Mesendoderm (in vitro differentiated cells): ENCODE measurements around the gene ALOX5.
A peak's percentile ranks its signal among the peaks of the same experiment; 100 is the strongest.

Experiments
- DNase-seq: peaks from one replicate; pipeline ENCODE4 v3.0.0; 2013
- H2AK5ac ChIP-seq: 2 replicates; pipeline ENCODE4 v1.6.1; 2013; ENCODE audit warnings: low read length, inconsistent platforms
- H2BK120ac ChIP-seq: 2 replicates; pipeline ENCODE4 v1.6.1; 2013; ENCODE audit warnings: low read depth, mild to moderate bottlenecking, low read length, moderate library complexity, mixed read lengths
- H2BK15ac ChIP-seq: replicated peaks from 2 replicates; pipeline ENCODE4 v1.6.1; 2013; ENCODE audit warnings: low read depth, mild to moderate bottlenecking, moderate library complexity
- H2BK5ac ChIP-seq: 2 replicates; pipeline ENCODE4 v1.6.1; 2013; ENCODE audit warnings: low read length, inconsistent platforms
- H3K18ac ChIP-seq: 2 replicates; pipeline ENCODE4 v1.6.1; 2013; ENCODE audit warnings: mild to moderate bottlenecking, low read length, mixed read lengths
- H3K23ac ChIP-seq: one replicate; pipeline ENCODE4 v1.6.1; 2013; ENCODE audit warnings: low read length
- H3K27ac ChIP-seq: 2 replicates; pipeline ENCODE4 v1.5.1; 2013; ENCODE audit warnings: low read depth, mild to moderate bottlenecking, inconsistent platforms, low read length, moderate library complexity
- H3K27me3 ChIP-seq: 2 replicates; pipeline ENCODE4 v1.6.1; 2013; ENCODE audit warnings: low read length, control low read depth, mild to moderate bottlenecking, inconsistent platforms; ENCODE audit not compliant: insufficient read depth, poor library complexity
- H3K36me3 ChIP-seq: 2 replicates; pipeline ENCODE4 v1.6.1; 2013; ENCODE audit warnings: low read length, inconsistent platforms; ENCODE audit not compliant: control insufficient read depth, insufficient read depth
- H3K4ac ChIP-seq: one replicate; pipeline ENCODE4 v1.6.1; 2013; ENCODE audit warnings: low read depth, mild to moderate bottlenecking, low read length, moderate library complexity
- H3K4me1 ChIP-seq: 2 replicates; pipeline ENCODE4 v1.6.1; 2013; ENCODE audit warnings: low read depth, low read length, inconsistent platforms; ENCODE audit not compliant: control insufficient read depth
- H3K4me2 ChIP-seq: 2 replicates; pipeline ENCODE4 v1.6.1; 2013; ENCODE audit warnings: low read length
- H3K4me3 ChIP-seq: 2 replicates; pipeline ENCODE4 v1.5.1; 2013; ENCODE audit warnings: mild to moderate bottlenecking, low read length
- H3K56ac ChIP-seq: one replicate; pipeline ENCODE4 v1.6.1; 2013; ENCODE audit warnings: low read length
- H3K79me1 ChIP-seq: 2 replicates; pipeline ENCODE4 v1.6.1; 2013; ENCODE audit warnings: low read length, inconsistent platforms
- H3K79me2 ChIP-seq: 2 replicates; pipeline ENCODE4 v1.6.1; 2013; ENCODE audit warnings: mild to moderate bottlenecking, low read length; ENCODE audit not compliant: control insufficient read depth, insufficient read depth
- H3K9ac ChIP-seq: 2 replicates; pipeline ENCODE4 v1.6.1; 2013; ENCODE audit warnings: low read length, inconsistent platforms
- H4K5ac ChIP-seq: one replicate; pipeline ENCODE4 v1.6.1; 2013; ENCODE audit warnings: low read length
- H4K8ac ChIP-seq: one replicate; pipeline ENCODE4 v1.6.1; 2013; ENCODE audit warnings: low read depth, mild to moderate bottlenecking, control low read depth, low read length, moderate library complexity
- WGBS: extraction: QIAGEN DNeasy Blood & Tissue Kit; methylation state at CpG from one replicate; pipeline ENCODE4 v1.1.7; 2013; ENCODE audit warnings: low lambda C conversion rate, missing lambda C conversion rate; ENCODE audit not compliant: insufficient coverage; ENCODE audit errors: extremely low coverage; 5-methylcytosine and 5-hydroxymethylcytosine counted together

ALOX5 gene

GRCh38 chr10:45429790-45430189 lies 55.8 kb downstream of the ALOX5 start:
- Histone ChIP-seq H3K27ac (no peak overlapping the region), H3K79me1 (no peaks in the 10 kb centered on the region), H2AK5ac (no peak overlapping the region), H3K36me3 (no peaks in the 10 kb centered on the region), H3K18ac (no peak overlapping the region), H3K4me1 (no peaks in the 10 kb centered on the region), H3K56ac (no peak overlapping the region), H3K4ac (no peak overlapping the region), H3K79me2 (no peaks in the 10 kb centered on the region), H3K4me2 (no peak overlapping the region), H2BK5ac (no peak overlapping the region), H3K27me3 (no peaks in the 10 kb centered on the region), H4K8ac (no peak overlapping the region), H2BK120ac (no peak overlapping the region), H4K5ac (no peak overlapping the region), H2BK15ac (no peak overlapping the region), H3K23ac (no peak overlapping the region), H3K9ac (no peak overlapping the region), H3K4me3 (no peak overlapping the region)
- DNase-seq = no peak
- no CpG with 5 or more reads among the region's 2 CpGs for WGBS

- no peak overlapping the region for H2AK5ac ChIP-seq
- H4K8ac ChIP-seq = no peak overlapping the region
- H3K9ac ChIP-seq = no peak overlapping the region
- no peaks in the 10 kb centered on the region for H3K4me1 ChIP-seq
- no peak overlapping the region for H3K4me2 ChIP-seq
- no peaks in the 10 kb centered on the region for H3K36me3 ChIP-seq
- no peak overlapping the region for H4K5ac ChIP-seq
- no peak overlapping the region for H3K4me3 ChIP-seq
- H3K56ac ChIP-seq = no peak overlapping the region
- H2BK15ac ChIP-seq = no peak overlapping the region
- H3K23ac ChIP-seq = no peak overlapping the region
- no peaks in the 10 kb centered on the region for H3K79me2 ChIP-seq
- no peaks in the 10 kb centered on the region for H3K79me1 ChIP-seq
- no CpG with 5 or more reads among the region's 2 CpGs for WGBS
- H2BK5ac ChIP-seq = no peak overlapping the region
- H3K18ac ChIP-seq = no peak overlapping the region
- no peak overlapping the region for H2BK120ac ChIP-seq
- DNase-seq = no peak
- H3K4ac ChIP-seq = no peak overlapping the region
- H3K27ac ChIP-seq = no peak overlapping the region
- no peaks in the 10 kb centered on the region for H3K27me3 ChIP-seq
Observed at GRCh38 chr10:45432113-45432512, 58.1 kb downstream of the ALOX5 start.

DNA sequence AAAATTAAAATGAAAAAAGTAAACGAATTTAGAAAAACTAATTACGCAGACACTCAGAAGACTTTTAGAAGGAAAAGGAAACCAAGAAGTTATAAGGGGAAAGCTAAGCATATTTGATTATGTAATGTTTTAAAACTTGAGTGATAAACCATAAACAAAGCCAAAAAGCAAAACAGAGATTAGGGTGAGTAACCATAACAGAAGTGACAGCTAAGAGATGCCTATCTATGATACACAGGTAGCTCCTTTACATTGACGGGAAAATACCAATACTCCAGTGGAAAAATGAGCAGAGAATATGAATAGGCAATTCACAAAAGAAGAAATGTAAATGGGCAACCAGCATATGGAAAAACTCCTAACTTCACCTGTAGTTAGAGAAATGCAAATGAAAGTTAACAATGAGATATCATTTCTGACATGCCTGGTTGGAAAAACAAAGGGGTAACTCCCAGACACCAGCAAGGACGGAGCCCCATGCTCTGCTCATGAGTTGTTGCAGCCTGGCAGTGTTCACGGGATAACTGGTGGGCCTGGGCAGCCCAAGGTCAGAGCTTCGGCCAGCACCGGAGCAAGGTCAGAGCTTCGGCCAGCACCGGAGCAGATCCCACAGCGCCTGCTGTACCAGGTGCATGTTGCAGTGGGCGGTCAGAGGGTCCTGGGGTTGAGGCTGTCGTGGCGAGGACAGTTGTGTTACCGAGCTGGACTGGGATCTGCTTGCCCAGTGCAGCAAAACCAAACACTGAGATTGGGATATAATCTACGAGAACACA lies 58.9 kb downstream of the ALOX5 start:
- no peak overlapping the region for H3K4me3 ChIP-seq
- no peak overlapping the region for H4K5ac ChIP-seq
- no peak overlapping the region for H2BK15ac ChIP-seq
- no peaks in the 10 kb centered on the region for H3K79me2 ChIP-seq
- no peak overlapping the region for H2BK5ac ChIP-seq
- no peak overlapping the region for H3K23ac ChIP-seq
- H3K27ac ChIP-seq = no peak overlapping the region
- H3K36me3 ChIP-seq = no peaks in the 10 kb centered on the region
- H2AK5ac ChIP-seq = no peak overlapping the region
- no peak overlapping the region for H2BK120ac ChIP-seq
- H4K8ac ChIP-seq = no peak overlapping the region
- no peak overlapping the region for H3K56ac ChIP-seq
- H3K4ac ChIP-seq = no peak overlapping the region
- no peak overlapping the region for H3K18ac ChIP-seq
- no peaks in the 10 kb centered on the region for H3K27me3 ChIP-seq
- no peak for DNase-seq
- no peaks in the 10 kb centered on the region for H3K4me1 ChIP-seq
- WGBS = 100% methylated on average over 2 of the region's 15 CpGs
- H3K9ac ChIP-seq = no peak overlapping the region
- no peaks in the 10 kb centered on the region for H3K79me1 ChIP-seq
- no peak overlapping the region for H3K4me2 ChIP-seq

- no peak for DNase-seq
- peak overlapping the region; percentile 65 for H3K18ac ChIP-seq
- no peaks in the 10 kb centered on the region for H3K4me1 ChIP-seq
- no peak overlapping the region for H2BK15ac ChIP-seq
- no CpG with 5 or more reads among the region's 8 CpGs for WGBS
- no peak overlapping the region for H3K27ac ChIP-seq
- H4K5ac ChIP-seq = no peak overlapping the region
- no peak overlapping the region for H4K8ac ChIP-seq
- no peak overlapping the region for H3K4me3 ChIP-seq
- no peak overlapping the region for H2AK5ac ChIP-seq
- no peak overlapping the region for H3K4ac ChIP-seq
- no peaks in the 10 kb centered on the region for H3K27me3 ChIP-seq
- no peaks in the 10 kb centered on the region for H3K79me2 ChIP-seq
- peak overlapping the region; percentile 11 for H3K56ac ChIP-seq
- no peak overlapping the region for H2BK120ac ChIP-seq
- H3K9ac ChIP-seq = no peak overlapping the region
- no peaks in the 10 kb centered on the region for H3K36me3 ChIP-seq
- no peak overlapping the region for H3K23ac ChIP-seq
- no peak overlapping the region for H3K4me2 ChIP-seq
- no peak overlapping the region for H2BK5ac ChIP-seq
- H3K79me1 ChIP-seq = no peaks in the 10 kb centered on the region
Observed at GRCh38 chr10:45433716-45434469, 59.9 kb downstream of the ALOX5 start.

GRCh38 chr10:45437587-45438465 lies 63.8 kb downstream of the ALOX5 start:
- H4K5ac ChIP-seq = no peak overlapping the region
- no peak overlapping the region for H2AK5ac ChIP-seq
- H4K8ac ChIP-seq = no peak overlapping the region
- no peaks in the 10 kb centered on the region for H3K79me2 ChIP-seq
- no peak overlapping the region for H2BK5ac ChIP-seq
- no peaks in the 10 kb centered on the region for H3K36me3 ChIP-seq
- no peak overlapping the region for H2BK120ac ChIP-seq
- H2BK15ac ChIP-seq = no peak overlapping the region
- no peaks in the 10 kb centered on the region for H3K4me1 ChIP-seq
- DNase-seq = no peak
- no peak overlapping the region for H3K4me2 ChIP-seq
- no peaks in the 10 kb centered on the region for H3K27me3 ChIP-seq
- H3K9ac ChIP-seq = no peak overlapping the region
- WGBS = no CpG with 5 or more reads among the region's 8 CpGs
- no peak overlapping the region for H3K4ac ChIP-seq
- no peak overlapping the region for H3K18ac ChIP-seq
- no peak overlapping the region for H3K4me3 ChIP-seq
- H3K27ac ChIP-seq = no peak overlapping the region
- H3K79me1 ChIP-seq = no peaks in the 10 kb centered on the region
- H3K23ac ChIP-seq = no peak overlapping the region
- H3K56ac ChIP-seq = no peak overlapping the region
